ENCODE results near the gene TSKU.

DNA sequence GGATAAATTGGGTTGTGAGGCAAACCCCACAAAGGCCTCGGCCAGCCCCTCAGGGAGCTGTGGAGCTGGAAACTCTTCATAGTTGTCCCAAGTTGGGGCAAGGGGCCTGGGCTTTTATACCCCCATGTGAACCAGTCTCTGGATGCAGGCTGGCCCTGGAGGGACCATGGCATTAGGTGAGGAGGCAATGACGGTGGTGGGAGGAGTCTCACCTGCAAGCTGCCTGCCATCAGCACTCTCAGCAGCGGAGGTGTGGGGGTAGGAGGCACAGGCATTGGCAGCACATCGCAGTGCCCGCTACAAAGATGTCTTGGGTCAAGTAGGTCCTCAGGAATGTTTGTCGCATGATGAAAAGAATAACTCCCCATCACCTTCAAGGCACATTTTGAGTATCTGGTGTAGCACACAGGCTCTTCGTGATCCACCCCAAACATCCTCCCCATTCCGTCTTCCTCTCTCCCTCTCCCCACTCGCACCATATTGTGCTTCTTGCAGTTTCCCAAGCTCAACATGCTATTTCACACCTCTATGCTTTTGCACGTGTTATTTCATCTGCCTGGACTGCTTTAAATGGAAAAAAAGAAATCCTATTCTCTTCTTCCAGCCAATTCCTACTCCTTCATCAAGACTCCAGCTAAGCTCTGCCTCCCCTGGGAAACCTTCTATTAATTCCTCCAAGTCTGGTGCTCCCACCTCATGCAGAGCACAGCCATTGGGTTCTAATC lies 18.1 kb upstream of the TSKU start:
- TF ChIP-seq, protein P1, sequence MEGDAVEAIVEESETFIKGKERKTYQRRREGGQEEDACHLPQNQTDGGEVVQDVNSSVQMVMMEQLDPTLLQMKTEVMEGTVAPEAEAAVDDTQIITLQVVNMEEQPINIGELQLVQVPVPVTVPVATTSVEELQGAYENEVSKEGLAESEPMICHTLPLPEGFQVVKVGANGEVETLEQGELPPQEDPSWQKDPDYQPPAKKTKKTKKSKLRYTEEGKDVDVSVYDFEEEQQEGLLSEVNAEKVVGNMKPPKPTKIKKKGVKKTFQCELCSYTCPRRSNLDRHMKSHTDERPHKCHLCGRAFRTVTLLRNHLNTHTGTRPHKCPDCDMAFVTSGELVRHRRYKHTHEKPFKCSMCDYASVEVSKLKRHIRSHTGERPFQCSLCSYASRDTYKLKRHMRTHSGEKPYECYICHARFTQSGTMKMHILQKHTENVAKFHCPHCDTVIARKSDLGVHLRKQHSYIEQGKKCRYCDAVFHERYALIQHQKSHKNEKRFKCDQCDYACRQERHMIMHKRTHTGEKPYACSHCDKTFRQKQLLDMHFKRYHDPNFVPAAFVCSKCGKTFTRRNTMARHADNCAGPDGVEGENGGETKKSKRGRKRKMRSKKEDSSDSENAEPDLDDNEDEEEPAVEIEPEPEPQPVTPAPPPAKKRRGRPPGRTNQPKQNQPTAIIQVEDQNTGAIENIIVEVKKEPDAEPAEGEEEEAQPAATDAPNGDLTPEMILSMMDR (IDR thresholded peaks at IDR 0.05) = no peak
- no peak for TF ChIP-seq POLR2AphosphoS5 (IDR thresholded peaks at IDR 0.05)
